SK-N-DZ (cell line): ENCODE data around the gene TAS2R7.

Source experiments
- small RNA-seq, 2 experiments: library from RNA; depleted of rRNA; stranded (forward); fragments of <200 nt; gene quantifications; one replicate each; pipeline ENCODE3, GENCODE V24; 2014

Gene TAS2R7

Small RNA genes lying within 50 kb of the gene (small RNA-seq; reads per million reads assigned to genes)
- 0 to 0.04 reads per million in 2 experiments for gene PRR4
